Measurements from ENCODE around the gene COPB2.
"Not testable (repeated sequence)": the region's sequence is repeated elsewhere in the genome, so short reads cannot be mapped to it uniquely, and the experiment has no call there.

COPB2 gene

GRCh38 chr3:139425745-139426400, 36.4 kb upstream of the COPB2 start:
- TF ChIP-seq CTCF (IDR thresholded peaks at IDR 0.05; ENCODE audit: borderline replicate concordance, insufficient read depth, low read depth, low read length) = no peak
- H3K4me3 ChIP-seq (ENCODE audit: low read depth, low read length) = no peak overlapping the region

DNA sequence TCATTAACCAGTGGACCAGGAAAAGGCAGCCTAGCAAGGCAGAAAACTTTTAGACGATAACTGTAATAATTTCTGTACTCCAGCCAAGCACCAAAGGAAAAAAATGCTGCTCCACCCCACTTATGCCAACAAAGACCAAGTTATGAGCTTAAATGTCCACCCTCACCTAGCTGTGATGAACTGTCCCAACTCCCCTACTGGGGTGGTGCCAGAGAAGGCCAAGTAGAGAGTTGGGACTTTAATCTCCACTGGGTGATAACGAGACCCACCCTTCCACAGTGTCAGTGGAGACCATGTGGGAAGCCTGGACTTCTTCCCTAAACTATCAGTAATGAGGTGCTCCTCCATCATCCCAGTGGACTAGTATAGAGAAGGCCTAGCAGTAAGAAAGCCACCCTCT, 33.8 kb upstream of the COPB2 start:
- no peak for TF ChIP-seq CTCF (IDR thresholded peaks at IDR 0.05; ENCODE audit: borderline replicate concordance, insufficient read depth, low read depth, low read length)

DNA sequence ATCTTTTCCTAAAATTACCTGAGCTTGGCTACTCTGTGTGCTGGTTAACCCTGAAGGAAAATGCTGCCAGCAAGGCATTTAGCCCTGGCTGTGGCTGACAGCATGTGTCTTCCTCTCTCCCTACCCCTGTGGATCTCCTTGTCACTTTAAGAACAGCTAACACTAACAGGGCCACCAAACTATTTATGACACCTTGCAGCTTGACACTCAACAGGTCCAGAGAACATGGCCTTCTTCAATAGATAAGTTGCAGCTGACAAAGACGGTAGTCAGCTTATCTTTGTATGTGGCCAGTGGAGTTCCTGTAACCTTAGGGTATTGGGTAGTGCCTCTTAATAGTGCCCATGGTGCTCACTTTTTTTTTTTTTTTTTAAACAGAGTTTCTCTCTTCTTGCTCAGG, 32.0 kb upstream of the COPB2 start:
- no peak overlapping the region for H3K4me3 ChIP-seq (ENCODE audit: low read depth, low read length)
- no peak for TF ChIP-seq CTCF (IDR thresholded peaks at IDR 0.05; ENCODE audit: borderline replicate concordance, insufficient read depth, low read depth, low read length)

More for the DNA sequence above, 33.8 kb upstream of the COPB2 start:
- no peak overlapping the region for H3K4me3 ChIP-seq (ENCODE audit: low read depth, low read length)

DNA sequence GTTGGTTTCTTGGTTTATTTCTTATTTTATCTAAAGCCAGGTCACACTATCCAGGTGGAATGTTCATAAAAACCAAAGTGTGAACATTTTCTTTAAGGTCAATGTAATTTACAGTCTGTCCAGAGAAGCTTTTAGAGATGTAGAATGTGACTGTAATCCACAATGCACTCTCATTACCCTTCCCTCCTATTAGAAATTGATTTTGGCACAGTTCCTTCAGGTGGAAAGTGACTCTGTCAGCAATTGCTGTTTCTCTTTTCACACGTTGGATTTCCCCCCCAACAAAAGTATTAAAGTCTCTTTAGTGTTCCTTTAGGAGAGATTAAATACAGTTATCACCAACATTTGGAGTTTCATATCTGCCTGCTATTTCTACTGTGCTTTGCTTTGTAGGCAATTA, 31.6 kb upstream of the COPB2 start:
- no peak overlapping the region for H3K4me3 ChIP-seq (ENCODE audit: low read depth, low read length)
- no peak for TF ChIP-seq CTCF (IDR thresholded peaks at IDR 0.05; ENCODE audit: borderline replicate concordance, insufficient read depth, low read depth, low read length)

DNA sequence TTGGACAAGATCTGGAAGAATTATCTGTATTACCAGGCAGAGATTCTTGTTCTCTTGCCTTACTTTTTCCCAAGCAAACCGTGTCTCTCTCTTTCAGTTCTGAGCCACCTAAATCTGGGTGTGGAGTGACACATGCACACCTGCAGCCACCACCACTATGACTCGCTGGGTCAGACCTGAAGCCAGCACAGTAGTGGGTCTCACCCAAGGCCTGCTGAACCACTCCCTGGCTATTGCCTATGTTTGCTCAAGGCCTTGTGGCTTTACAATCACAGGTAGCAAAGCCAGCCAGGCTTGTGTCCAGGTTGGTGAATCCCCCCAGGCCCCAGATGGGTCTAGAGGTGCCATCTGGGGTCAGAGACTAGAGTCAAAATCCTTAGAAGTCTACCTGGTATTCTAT, 28.7 kb upstream of the COPB2 start:
- H3K4me3 ChIP-seq (ENCODE audit: low read depth, low read length) = no peak overlapping the region
- no peak for TF ChIP-seq CTCF (IDR thresholded peaks at IDR 0.05; ENCODE audit: borderline replicate concordance, insufficient read depth, low read depth, low read length)

- TF ChIP-seq CTCF (IDR thresholded peaks at IDR 0.05; ENCODE audit: borderline replicate concordance, insufficient read depth, low read depth, low read length) = no peak
- H3K4me3 ChIP-seq (ENCODE audit: low read depth, low read length) = no peak overlapping the region
Observed at GRCh38 chr3:139416275-139416674, 26.8 kb upstream of the COPB2 start.

DNA sequence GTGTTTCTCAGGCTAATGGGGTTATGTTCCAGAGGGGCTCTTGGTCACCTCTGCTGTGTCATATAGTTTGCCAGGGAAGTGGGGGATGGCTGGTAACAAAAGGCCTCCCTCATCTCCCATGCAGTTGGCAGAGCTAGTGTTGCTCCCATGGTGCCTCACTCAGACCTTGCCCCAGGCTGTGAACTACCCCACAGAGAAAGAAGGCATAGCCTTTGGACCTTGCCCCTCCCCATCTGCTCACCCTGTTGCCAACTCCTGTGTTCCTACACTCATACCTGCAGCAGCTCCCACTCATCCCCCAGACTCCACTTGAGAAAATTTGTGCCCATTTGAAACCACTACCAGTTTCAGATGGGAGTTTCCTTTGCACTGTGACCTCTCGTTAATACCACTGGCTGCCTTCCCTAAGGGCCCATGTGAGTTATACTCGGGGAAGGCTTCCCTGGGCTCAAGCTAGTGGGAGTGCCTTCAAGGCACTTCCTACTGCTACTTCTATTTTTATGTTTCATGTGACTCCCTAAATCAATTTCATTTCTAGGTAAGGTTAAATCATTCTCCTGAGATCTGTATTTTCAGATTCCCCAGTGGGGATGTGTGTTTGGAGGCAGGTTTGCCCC, 25.3 kb upstream of the COPB2 start:
- no peak for TF ChIP-seq CTCF (IDR thresholded peaks at IDR 0.05; ENCODE audit: borderline replicate concordance, insufficient read depth, low read depth, low read length)
- no peak overlapping the region for H3K4me3 ChIP-seq (ENCODE audit: low read depth, low read length)

GRCh38 chr3:139412891-139413290, 23.4 kb upstream of the COPB2 start:
- H3K4me3 ChIP-seq (ENCODE audit: low read depth, low read length) = not testable (repeated sequence)

- H3K4me3 ChIP-seq (ENCODE audit: low read depth, low read length) = not testable (repeated sequence)
Observed at GRCh38 chr3:139401155-139401554, 11.7 kb upstream of the COPB2 start.

Data from GM12875 (cell line).